ENCODE measurements around the gene ASAP2.
"Not testable (repeated sequence)": the region's sequence is repeated elsewhere in the genome, so short reads cannot be mapped to it uniquely, and the experiment has no call there.

Gene ASAP2

DNA sequence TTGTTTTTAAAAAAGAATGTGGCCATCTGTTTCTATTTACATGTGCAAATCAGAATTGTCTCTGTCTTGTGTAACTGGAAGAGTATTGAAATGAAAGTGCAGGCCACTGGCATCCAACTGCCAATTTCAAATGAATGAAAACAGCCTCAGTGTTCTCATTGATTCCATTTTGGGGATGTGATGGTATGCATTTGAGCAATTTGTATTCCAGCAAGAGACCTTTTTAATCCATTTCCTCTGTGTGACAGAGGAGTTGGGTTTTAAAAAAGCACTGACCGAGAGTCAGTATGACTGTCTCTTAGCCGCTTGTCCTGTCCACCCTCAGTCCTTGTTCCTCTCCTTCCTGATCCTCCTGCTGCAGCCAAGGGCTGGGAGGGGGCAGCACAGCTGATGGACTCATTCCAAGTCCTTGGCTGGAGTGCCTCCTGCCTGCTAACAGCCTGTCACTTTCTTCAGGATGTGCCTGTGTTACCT lies 50.0 kb downstream of the ASAP2 start:
- DNase-seq, result no peak

DNA sequence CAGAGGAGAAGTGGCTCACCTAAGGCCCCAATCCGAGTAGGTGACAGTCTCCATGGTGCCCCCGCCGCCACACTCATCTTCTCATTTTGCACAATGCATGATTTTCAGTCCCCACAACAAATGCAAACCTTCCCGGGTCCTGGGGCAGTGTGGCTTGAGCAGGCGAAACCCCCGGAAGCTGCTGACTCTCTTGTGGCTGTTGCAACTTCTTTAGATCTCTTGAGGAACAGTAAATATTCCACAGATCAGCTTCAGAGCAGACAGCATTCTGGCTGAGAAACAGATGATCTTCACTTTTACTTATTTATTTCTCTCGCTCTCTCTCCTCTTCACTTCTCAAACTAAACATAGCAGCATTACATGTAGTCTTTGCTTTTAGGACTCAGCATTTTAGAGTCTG lies 51.9 kb downstream of the ASAP2 start:
- DNase-seq, result no peak

DNA sequence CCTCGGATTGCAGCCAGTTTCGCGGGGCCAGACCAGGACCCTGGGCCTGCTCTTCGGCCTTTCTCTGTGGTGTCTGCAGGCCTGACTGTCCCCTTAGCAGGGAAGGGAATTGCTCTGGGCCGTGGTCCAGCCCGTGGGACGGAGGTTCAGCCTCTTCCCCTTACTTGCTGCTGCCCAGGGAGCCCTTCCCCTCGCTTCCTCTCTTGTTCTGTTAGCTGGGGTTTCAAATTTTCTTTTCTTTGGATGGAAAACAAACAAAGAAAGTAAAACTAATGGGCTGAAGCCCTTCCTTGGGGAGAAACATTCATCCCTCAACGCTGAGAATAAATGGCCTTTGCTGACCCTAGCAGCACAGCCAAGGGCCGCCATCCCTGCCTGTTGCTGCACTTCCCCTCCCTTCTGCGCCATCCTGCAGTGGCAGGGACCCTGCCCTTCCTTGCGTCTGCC lies 52.4 kb downstream of the ASAP2 start:
- no peak for DNase-seq

DNA sequence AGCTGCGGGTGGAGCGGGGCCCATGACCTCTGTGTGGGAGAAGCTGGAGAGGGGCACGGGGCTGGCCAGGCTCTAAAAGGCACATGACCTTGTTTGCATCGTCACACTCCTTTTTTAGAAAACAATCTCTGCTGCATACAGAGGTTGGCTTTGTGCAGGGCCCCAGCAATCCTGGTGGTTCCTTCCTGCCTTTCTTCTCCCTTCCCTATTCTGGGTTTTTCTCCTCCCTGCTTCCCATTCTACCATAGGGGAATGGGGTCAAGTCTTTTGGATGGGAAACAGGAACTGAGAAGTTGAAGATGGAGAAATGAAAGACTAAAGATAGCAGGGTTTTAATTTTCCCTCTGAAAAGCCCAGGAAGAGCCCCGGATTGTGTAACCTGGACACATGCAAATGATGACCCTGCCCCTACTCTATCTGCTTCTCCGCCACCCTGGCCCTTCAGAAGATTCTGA lies 53.9 kb downstream of the ASAP2 start:
- DNase-seq, result no peak

DNA sequence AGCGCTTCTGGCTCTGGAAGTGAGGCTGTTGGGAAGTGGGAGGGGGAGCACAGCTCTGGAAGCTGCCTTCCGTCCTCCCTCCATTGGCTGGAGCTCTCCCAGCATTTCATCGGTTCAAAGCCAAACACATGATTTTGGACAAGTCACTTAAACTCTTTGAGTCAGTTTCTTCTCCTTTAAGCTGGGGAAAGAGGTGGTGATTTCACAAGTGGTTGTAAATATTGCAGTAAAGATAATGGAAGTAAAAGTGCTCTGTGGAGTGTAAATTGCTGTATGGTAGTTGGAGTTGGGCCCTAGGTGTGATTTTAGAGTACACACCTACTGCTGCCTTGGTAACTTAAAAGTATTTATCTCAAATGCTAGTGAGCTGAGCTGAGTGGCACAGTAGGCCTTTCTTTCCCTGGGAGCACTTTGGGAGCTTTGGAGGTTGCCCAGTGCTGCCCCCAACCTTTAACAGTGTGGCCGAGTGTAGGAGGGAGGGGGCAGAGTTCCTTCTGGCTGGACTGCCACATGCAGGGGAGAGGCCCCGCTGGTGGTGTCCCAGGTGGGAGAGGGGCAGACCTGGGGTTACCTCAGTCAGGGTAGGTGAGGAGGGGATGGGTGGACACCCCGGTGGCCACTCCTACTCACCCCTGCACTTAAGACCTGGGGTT lies 54.7 kb downstream of the ASAP2 start:
- no peak for DNase-seq

DNA sequence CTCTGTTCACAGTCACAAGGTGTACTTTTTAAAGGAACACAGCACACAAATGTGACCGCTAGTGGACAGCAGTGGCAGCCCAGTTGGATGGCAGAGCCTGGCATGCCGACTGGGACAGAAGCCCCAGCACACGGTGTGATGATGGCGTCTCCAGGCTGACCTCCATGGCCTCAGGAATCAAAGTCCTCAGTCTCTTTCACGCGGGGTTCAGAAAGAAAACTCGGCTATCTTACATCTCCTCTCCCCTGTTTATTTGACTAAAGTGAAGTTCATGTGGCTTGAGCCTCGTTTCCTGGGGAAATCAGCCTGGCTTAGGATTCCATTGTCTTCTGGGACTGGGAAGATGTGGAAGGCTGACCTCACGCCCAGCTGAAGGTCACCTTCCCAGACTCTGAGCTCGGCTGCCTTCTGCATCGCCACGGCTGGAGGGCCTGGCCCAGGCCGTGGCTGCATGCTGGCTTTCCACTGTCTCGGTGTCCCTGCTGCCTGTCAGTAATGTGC lies 56.1 kb downstream of the ASAP2 start:
- DNase-seq, result no peak

DNA sequence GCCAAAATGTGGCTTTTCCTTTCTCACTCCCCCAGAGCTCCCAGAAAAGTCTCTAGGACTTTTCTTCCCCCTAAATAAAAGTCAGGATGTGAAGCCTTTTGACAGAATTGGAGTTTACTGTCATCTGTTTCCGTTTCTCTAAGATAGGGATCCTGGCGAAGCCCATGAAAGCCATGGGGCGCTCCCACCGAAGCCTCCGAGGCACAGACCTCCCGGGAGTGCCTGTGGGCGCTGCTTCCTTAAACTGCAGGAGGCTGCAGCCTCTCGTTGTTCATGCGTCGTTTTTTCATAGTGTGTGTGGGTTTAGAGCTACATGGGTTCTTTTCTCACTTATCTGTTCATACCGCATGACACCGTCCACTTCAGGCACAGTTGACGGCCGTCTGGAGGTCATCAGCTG lies 56.8 kb downstream of the ASAP2 start:
- DNase-seq, result no peak

DNA sequence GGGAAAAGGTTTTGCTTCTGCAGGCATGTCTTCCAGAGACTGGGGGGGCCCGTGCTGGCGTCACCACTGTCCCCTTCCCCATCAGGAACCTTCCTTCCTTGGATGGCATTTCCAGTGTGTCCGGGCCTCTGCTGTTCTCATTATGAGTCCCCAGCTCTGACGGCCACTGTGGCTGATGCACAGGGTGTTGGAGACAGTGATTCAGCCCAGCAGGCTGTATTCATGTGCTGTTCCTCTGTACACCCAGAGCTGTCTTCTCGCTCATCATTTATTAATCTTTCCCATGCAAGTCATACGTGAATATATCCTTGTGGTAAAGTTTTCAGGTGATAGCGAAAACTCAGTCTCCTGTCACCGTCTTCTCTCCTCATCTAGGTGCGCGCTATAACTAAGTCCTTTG lies 57.7 kb downstream of the ASAP2 start:
- DNase-seq, result no peak

DNA sequence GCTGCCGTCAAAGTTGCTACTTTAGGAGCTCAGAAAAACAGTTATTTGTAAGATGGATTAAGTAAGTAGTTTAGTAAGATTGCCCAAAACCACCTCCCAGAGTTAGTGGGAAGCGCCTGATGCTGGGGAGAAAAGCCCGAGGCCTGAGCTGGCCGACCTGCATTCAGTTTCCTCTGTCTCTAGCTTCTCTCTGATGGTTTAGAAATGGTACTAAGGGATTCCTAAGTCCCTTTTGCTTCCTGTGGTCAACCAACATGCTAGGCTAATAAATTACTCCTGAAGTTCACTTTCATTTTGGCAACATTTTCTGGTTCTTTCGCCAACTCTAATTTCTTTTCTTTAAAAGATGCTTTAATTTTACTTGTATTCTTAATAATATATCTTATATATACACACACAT lies 60.1 kb downstream of the ASAP2 start:
- no peak for DNase-seq

DNA sequence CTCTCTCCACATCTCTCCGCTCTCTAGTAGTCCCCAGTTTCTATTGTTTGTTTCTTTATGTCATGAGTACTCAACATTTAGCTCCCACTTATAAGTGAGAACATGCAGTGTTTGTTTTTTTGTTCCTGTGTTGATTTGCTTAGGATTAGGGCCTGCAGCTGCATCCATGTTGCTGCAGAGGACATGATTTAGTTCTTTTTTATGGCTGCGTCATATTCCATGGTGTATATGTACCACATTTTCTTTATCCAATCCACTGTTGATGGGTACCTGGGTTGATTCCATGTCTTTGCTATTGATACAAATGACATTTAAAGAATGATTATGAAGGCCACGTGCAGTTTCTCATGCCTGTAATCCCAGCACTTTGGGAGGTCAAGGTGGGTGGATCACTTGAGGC lies 60.7 kb downstream of the ASAP2 start:
- DNase-seq, result not testable (repeated sequence)

DNA sequence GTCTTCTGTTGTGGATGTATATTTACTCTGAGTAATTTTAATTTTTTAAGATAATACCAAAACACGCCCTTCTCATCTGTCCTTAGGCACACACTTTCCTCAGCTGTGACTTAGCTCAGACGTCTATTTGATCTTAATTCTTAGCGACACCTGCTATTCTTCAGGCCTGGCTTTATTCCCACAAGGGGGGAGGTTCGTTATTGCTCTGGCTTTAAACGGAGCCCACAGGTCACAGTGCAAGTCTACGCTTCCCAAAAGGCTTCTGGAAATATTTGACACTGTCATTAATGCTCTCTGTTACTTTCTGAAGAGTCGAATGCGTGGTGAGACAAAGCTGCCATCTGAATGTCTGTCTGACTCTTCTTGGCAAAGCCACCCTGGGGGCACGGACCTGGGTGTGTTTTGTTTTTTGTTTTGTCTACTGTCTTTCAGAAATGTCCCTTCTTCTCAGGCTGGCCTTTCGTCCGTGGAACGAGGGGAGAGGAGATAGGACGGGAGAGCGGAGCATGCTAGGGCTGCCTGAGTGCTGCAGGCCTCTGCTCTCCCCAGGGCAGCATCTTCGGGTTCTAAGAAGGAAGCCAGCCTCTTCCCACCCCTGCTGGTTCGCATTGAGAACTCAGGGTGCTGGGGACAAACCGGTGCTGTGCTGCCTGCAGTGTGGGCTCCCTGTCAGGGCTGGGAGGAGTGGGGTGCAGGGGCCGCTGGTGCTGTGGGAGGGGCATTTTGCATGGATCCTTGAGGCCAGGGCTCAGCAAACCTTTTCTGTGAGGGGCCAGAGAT lies 61.9 kb downstream of the ASAP2 start:
- DNase-seq, result no peak

DNA sequence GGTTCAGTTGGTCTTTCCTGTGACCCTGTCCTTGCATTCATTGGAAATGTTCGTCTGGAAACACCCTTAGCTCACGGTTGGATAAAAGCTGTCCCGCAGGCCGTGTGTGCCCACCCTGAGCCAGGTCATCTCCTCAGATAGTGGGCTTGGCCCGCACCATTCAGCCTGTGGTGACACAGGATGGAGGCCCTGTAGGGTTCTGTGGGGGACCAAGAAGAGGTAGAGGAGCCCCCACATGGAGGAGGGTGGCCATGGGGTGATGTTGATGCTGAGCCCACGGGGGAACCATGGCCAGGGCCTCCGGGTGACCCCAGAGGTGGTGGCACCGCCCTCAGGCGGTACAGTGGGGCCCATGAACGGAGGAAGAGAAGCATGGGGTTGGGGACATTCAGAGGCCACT lies 62.7 kb downstream of the ASAP2 start:
- no peak for DNase-seq

DNA sequence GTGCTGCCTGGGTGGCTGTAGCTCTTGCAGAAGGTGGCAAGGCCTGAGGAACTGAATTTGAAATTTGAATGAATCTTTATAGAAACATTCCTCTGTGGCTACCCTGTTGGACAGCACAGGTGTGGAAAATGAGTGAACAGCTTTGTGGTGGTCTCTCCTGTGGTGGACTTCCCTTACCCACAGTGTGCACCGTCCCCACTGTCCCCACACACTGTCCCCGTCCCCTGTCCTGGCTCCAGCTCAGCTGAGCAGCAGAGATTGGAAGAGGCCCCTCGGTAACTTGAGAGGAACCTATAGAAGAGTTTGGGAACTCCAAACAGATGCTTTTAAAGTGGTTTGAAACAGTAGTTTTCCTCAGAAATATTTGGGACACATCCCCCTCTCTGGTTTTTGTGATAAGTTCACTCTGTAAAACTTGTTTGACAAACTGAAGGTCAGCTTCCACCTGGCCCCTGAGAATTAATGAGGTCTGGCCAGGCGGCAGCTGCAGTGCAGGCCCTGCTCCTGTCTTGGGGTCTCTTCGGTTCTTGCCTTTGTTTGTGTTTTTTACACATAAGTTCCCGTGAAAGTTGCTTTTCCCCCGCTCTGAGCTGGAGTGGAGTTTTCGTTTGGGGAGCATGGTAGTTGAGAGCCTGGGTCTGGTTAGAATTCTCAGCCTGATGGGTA lies 63.2 kb downstream of the ASAP2 start:
- no peak for DNase-seq

DNA sequence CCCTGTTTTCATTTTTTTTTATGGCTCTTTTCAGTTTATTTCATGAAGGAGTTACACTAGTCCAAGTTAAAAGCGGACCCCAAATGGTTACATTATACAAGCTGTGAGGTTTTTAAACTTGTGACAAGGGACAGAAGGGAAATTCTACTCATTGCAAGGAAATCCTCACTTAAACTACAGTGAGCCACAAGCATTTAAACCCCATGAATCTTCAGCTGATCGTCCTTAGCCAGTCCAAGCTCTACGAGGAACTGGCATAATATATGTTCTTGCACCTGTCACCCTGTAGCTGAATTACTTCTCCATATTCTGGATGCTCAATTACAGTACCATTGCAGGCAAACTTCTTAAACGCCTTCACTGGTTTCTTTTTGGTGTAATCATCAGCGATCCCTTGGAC lies 64.5 kb downstream of the ASAP2 start:
- no peak for DNase-seq

DNA sequence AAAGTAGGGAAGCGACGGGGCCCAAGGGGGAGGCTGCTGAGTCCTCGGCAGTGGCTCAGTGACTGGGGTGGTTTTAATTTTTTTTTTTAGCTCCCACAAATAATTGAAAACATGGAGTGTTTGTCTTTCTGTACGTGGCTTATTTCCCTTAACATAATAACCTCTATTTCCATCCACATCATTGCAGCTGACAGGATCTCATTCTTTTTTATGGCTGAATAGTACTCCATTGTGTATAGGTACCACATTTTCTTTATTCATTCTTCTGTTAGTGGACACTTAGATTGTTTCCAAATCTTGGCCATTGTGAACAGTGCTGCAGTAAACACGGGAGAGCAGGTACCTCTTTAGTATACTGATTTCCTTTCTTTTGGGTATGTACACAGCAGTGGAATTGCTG lies 65.1 kb downstream of the ASAP2 start:
- DNase-seq, result no peak

DNA sequence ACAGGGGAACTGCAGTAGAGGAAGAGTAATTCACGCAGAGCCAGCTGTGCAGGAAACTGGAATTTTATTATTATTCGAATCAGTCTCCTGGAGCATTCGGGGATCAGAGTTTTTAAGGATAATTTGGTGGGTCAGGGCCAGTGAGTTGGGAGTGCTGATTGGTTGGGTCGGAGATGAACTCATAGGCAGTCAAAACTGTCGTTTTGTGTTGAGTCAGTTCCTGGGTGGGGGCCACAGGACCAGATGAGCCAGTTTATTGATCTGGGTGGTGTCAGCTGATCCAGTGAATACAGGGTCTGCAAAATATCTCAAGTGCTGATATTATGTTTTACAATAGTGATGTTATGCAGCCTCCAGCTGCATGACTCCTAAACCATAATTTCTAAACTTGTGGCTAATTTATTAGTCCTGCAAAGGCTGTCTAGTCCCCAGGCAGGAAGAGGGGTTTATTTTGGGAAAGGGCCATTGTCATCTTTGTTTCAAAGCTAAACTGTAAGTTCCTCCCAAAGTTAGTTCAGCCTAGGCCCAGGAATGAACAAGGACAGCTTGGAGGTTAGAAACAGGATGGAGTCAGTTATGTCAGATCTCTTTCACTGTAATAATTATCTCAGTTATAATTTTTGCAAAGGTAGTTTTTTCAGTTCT lies 67.0 kb downstream of the ASAP2 start:
- no peak for DNase-seq

DNA sequence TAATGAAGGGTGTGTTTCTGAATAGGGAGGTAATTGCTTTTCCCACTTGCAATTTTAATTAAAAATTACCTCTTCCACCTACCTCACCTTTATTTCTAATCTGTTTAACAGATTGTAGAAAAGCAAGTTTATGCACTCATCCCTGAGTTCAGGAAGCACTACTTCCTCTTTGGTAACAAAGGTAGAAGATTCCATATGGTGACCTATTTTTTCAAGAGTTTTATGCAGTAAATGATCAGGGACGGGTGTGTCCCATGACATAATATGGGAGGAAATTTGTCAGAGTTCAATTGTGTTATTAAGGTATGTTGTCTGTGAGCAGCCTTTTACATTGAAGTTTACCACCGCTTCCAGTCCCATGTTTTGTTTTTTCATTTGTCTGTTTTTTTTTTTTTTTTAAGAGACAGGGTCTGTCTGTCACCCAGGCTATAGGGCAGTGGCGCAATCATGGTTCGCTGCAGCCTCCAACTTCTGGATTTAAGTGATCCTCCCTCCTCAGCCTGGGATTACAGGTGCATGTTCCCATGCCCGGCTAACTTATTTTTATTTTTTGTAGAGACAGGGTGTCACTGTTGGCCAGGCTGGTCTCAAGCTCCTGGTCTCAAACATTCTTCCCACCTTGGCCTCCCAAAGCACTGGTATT lies 68.2 kb downstream of the ASAP2 start:
- no peak for DNase-seq

DNA sequence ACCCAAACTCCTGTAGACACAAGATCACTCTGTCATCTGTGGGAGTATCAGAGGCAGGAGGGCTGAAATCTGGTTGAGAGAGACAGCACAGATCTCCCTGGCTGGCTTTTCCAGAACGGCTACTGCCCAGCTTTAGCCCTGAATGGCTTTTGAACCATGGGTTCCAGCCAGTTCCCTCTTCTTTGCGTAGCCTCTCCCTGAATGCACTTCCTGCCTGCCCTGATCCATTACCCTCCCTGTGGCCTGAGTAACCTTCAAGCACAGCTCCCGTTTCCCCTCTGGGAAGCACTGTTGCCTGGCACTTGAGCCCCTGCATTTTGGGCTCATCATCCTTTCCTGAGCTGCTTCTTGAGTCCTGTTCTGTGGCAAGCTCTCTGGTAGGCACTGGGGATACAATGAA lies 68.8 kb downstream of the ASAP2 start:
- DNase-seq, result no peak

DNA sequence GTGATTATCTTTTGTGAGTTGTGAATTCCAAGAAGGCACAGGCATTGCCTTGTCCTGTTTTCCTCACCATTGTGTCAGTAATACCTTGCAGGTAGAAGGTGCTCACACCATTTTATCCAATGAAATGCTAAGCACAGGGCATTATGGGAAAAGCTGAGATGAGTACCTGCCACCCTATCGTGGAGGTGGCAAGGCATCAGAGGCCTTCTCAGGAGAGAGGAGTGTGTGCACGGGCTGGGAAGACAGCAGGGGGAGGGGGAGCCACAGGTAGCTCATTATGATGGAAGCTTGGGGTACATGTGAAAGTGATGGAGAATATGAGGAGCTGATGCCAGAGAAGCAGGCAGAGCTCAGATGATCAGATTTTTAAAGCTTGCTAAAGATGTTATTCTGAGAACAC lies 69.5 kb downstream of the ASAP2 start:
- no peak for DNase-seq

DNA sequence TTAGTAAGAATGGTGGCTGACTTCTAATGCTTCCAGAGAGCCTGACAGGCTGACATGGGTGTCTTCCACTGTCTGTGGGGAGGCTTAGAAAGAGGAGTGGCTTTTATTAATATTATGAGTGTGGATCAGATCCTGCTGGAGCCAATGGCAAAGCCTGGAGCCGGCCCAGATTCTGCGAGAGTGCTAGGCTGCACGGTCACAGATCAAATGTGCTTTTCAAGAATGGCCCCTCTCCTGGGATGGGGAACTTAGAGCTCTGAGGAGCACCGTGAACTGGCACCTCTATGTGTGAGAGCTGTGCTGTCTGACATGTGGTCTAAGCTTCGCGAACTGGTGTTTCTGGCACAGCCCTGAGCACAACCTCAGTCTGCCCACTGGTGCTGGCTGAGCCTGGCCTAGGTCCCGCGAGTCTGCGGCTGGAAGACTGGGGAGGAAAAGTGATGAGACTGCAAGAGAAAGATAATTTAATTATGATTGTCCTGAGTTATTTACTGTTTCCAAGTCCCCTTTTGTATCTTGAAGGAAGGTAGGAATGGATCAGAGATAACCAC lies 70.4 kb downstream of the ASAP2 start:
- no peak for DNase-seq

DNA sequence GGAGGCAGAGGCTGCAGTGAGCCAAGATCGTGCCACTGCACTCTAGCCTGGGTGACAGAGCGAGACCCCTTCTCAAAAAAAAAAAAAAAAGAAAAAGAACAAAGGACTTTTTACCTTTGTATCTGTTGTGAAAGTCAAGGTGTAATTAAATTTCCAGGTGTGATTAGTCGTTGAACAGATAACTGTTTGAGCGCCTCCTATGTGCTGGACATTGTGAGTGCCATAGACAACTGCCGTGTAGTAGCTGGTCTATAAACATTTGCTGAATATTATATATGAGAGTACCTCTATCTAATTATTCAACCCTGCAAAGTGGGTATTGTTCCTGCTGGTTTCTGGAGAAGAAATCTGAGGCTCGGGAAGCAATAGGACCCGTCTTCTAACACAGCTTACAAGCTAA lies 71.8 kb downstream of the ASAP2 start:
- no peak for DNase-seq

DNA sequence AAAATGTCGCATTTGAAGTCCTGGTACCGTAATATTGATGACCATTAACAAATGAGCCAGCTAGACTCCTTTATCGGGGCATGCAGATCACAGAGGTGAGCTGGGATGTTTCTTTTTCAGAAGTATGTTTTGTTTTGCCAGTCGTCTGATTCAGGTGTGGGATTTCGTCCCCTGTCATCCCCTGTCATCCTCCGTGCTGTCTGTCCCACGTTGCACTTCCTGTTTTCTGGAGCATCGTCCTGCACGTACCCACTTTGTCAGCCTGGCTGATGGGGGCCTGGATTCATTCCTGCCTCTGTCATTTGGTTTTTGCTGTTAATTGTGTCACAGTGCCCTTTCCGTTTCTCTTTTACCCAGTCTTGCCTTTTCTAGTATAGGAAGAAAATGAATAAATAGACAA lies 72.8 kb downstream of the ASAP2 start:
- no peak for DNase-seq
